ENCODE data around the gene ACOXL. TPM values are rescaled to one million over a fixed set of nuclear protein-coding genes. Genes with fewer than 3 reads are reported as not detected.

ACOXL gene
- total and polyA plus RNA-seq, 2 of the 8 experiments (the other 6 are each of a cell fraction or from before 2014, with no cell fraction given): 11.4 to 20.6 TPM

DNA sequence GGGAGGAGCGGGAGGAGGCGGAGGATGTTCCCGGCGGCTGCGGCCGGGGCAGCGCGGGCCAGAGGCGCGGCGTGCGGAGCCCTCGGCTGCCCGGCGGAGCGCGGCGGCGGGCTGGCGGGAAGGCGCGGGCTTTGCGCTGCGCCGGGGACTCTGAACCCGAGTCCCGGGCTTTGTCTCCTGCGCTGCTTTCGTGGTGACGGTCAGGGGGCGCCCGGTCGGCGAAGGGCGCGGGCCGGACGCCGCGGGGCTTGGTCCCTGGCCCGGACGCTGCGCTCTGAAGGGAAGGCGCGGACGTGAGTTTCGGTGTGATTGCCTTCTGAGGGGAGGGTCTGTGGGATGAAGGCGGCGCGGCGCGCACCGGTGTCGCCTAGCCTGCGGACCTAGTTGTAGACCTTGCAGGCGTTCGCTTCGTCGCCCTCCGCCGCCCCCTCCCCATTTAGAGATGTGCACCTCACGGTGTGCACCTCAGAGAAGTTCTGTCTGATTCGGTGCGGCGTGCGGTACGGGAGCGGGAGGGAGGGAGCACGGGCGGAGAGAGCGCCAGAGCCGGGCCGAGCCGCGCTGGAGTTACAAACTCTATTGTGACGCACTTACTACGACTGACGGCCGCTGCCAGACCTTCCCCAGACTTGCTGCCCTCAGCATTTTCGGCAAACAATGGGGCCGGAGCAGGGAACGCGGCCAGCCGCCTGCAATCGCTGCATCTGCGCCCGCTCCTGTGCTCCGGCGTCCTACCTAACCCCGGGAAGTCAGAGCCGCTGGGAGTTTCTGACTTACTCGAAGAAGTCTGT, 390.5 kb downstream of the ACOXL start:
- POLR2A ChIA-PET (ENCODE audit: partially characterized antibody): interaction anchor here (1.4 kb wide), 1 partner anchor 9 kb away, joined by 5 read pairs; no protein-coding TSS in a partner anchor
- 2% methylated on average over 38 of the region's 92 CpGs; no CpG with 5 or more reads in 1 of the 2 experiments for whole genome bisulfite sequencing, 2 experiments (ENCODE audit: extremely low coverage in 1 of 2, insufficient coverage in 1 of 2, insufficient read length in 1 of 2, insufficient replicate concordance in 2 of 2, low coverage in 1 of 2, low lambda C conversion rate in 2 of 2, missing lambda C conversion rate in 1 of 2)
- CTCF ChIA-PET (ENCODE audit: partially characterized antibody): interaction anchor here (0.6 to 2.4 kb wide), 2 partner anchors 10 to 247 kb away, joined by 3 to 10 read pairs; no protein-coding TSS in a partner anchor
- Histone ChIP-seq H3K36me3 (ENCODE audit: control insufficient read depth in 2 of 4, insufficient read depth in 4 of 4, low read length in 3 of 4) (peaks cover 6 to 39% (median 19%) of the 10 kb centered on the region in 4 experiments), H3K4me3 (ENCODE audit: extremely low read depth in 1 of 4, insufficient read depth in 2 of 4, low read depth in 3 of 4, low read length in 4 of 4) (peak overlapping the region; percentile 74 to 93 (median 90)), H3K9ac (replicated peaks in 1 of 4; ENCODE audit: extremely low read depth in 1 of 4, low read depth in 3 of 4, low read length in 3 of 4) (peak overlapping the region; percentile 68 to 87 (median 78)), H2BK120ac (replicated peaks; ENCODE audit: low read depth, low read length) (no peak overlapping the region), H3K27me3 (replicated peaks in 1 of 4; ENCODE audit: control insufficient read depth in 3 of 4, extremely low read depth in 1 of 4, insufficient read depth in 3 of 4, low read length in 3 of 4) (peaks cover 17 to 36% (median 31%) of the 10 kb centered on the region in 4 experiments; a peak in 6 of 7 replicates), H3K4me2 (ENCODE audit: insufficient read depth in 1 of 2, low read depth in 2 of 2, low read length in 2 of 2) (peak overlapping the region; percentile 87 to 95), H2AFZ (ENCODE audit: low read length) (peak overlapping the region; percentile 34; the same call in 1 of the 2 replicates), H4K20me1 (replicated peaks in 1 of 2; ENCODE audit: control insufficient read depth in 1 of 2, insufficient read depth in 2 of 2, low read length in 2 of 2) (peaks cover 7 to 11% of the 10 kb centered on the region in 2 experiments), H3K14ac (ENCODE audit: insufficient read length) (no peak overlapping the region), H4K91ac (replicated peaks; ENCODE audit: insufficient read length, low read length) (peak overlapping the region; percentile 67), H2BK15ac (ENCODE audit: low read length) (no peak overlapping the region), H3K4ac (replicated peaks; ENCODE audit: insufficient read length, low read depth, low read length) (no peak overlapping the region), H3K27ac (ENCODE audit: low read depth, low read length) (peak overlapping the region; percentile 64; the same call in 1 of the 2 replicates), H4K5ac (ENCODE audit: insufficient read length, low read depth, low read length) (peak overlapping the region; percentile 61), H2BK5ac (ENCODE audit: low read depth, low read length) (no peak overlapping the region; the same call in 1 of the 2 replicates), H2BK20ac (ENCODE audit: low read length) (no peak overlapping the region), H3K79me1 (ENCODE audit: low read depth, low read length) (no peaks in the 10 kb centered on the region; the same call in 1 of the 2 replicates), H3K9me3 (ENCODE audit: insufficient read depth in 2 of 2, low read depth in 1 of 2, low read length in 1 of 2) (no peaks in the 10 kb centered on the region), H3K79me2 (ENCODE audit: control insufficient read depth in 1 of 2, insufficient read depth in 2 of 2, low read length in 2 of 2) (peaks cover 0 to 47% of the 10 kb centered on the region in 2 experiments; a peak in 2 of 4 replicates), H3K23me2 (ENCODE audit: low read depth, low read length) (peaks cover 39% of the 10 kb centered on the region), H3K56ac (replicated peaks; ENCODE audit: insufficient read length, low read depth, low read length) (peak overlapping the region; percentile 21), H3K23ac (ENCODE audit: insufficient read length) (no peak overlapping the region), H2AK5ac (ENCODE audit: low read depth, low read length) (no peak overlapping the region), H4K8ac (ENCODE audit: extremely low read depth, insufficient read depth, low read length) (peak overlapping the region; percentile 93), H3K4me1 (replicated peaks in 1 of 4; ENCODE audit: control insufficient read depth in 3 of 4, insufficient read depth in 4 of 4, low read length in 3 of 4) (peaks cover 0 to 27% (median 13%) of the 10 kb centered on the region in 4 experiments; a peak in 5 of 7 replicates), H2BK12ac (ENCODE audit: low read depth, low read length) (0 out of 2 replicates have a peak overlapping the region, but pooled peaks have one; percentile 17), H3K18ac (ENCODE audit: extremely low read depth, low read length) (peak overlapping the region; percentile 90)
- DNase-seq (ENCODE audit: low read depth in 1 of 2, low spot score in 2 of 2): peak in 1 of 2 experiments; percentile 81
- no peak for FAIRE-seq
- no peak for TF ChIP-seq RXRA (IDR thresholded peaks at IDR 0.05; ENCODE audit: insufficient read depth, low read depth, low read length)
- TF ChIP-seq CREB1 (IDR thresholded peaks at IDR 0.05): peak; percentile 76
- TF ChIP-seq JUND (IDR thresholded peaks at IDR 0.05; ENCODE audit: low read length): no peak
- TF ChIP-seq CHD1 (IDR thresholded peaks at IDR 0.05; ENCODE audit: low read depth, low read length): no peak
- TF ChIP-seq SP2 (IDR thresholded peaks at IDR 0.05; ENCODE audit: low read length): no peak
- no peak; the same call in 1 of the 2 replicates for TF ChIP-seq YY1 (IDR thresholded peaks at IDR 0.05; ENCODE audit: low read depth, low read length)
- TF ChIP-seq MAFK (IDR thresholded peaks at IDR 0.05; ENCODE audit: low read depth, low read length): peak; percentile 97
- no peak for TF ChIP-seq CBX8 (IDR thresholded peaks at IDR 0.05; ENCODE audit: borderline replicate concordance, low read depth, low read length)
- no peak for TF ChIP-seq RNF2 (IDR thresholded peaks at IDR 0.05; ENCODE audit: borderline replicate concordance, low read depth, low read length, missing control alignments, poor library complexity, severe bottlenecking)
- no peak for TF ChIP-seq GABPA (IDR thresholded peaks at IDR 0.05; ENCODE audit: borderline replicate concordance, insufficient read depth, low read length)
- no peak for TF ChIP-seq KDM5A (IDR thresholded peaks at IDR 0.05; ENCODE audit: low read length)
